GM12878 (cell line): Measurements from ENCODE around the gene AKAP8. TPM values are rescaled to one million over a fixed set of nuclear protein-coding genes. Genes with fewer than 3 reads are reported as not detected.

Experiments used
- CHD2 ChIP-seq: IDR thresholded peaks from 2 replicates; pipeline ENCODE4 v1.6.1; 2011; ENCODE audit warnings: low read depth, low read length, improper control_type of control experiment, borderline replicate concordance
- CREM ChIP-seq: IDR thresholded peaks from 2 replicates; pipeline ENCODE4 v1.6.1; 2014; ENCODE audit warnings: antibody characterized with exemption, low read depth
- EGR1 ChIP-seq, 2 experiments: IDR thresholded peaks; 1 replicate in 1 of 2; 2 replicates in 1 of 2; pipeline ENCODE4 v1.6.1; 2011 to 2012; ENCODE audit warnings: low read depth in 2 of 2, low read length in 2 of 2, borderline replicate concordance in 1 of 2, mild to moderate bottlenecking in 1 of 2, moderate library complexity in 1 of 2
- GABPA ChIP-seq: IDR thresholded peaks from 2 replicates; pipeline ENCODE4 v1.6.1; 2014; ENCODE audit warnings: antibody characterized with exemption, low read depth, mild to moderate bottlenecking, inconsistent platforms
- HDGF ChIP-seq: fragments of 450-650 bp; IDR thresholded peaks from 2 replicates; pipeline ENCODE4 v1.6.1; 2016; ENCODE audit warnings: antibody characterized with exemption
- IRF3 ChIP-seq: fragments of 450-650 bp; IDR thresholded peaks from 2 replicates; pipeline ENCODE4 v1.6.1; 2014; ENCODE audit warnings: mild to moderate bottlenecking
- IRF4 ChIP-seq: IDR thresholded peaks from 2 replicates; pipeline ENCODE4 v1.6.1; 2011; ENCODE audit warnings: low read depth, low read length
- KLF5 ChIP-seq: fragments of 450-650 bp; IDR thresholded peaks from 2 replicates; pipeline ENCODE4 v1.6.1; 2014; ENCODE audit warnings: mild to moderate bottlenecking; ENCODE audit not compliant: partially characterized antibody
- MEF2A ChIP-seq: IDR thresholded peaks from 2 replicates; pipeline ENCODE4 v1.6.1; 2011; ENCODE audit warnings: low read depth, mild to moderate bottlenecking, low read length, moderate library complexity; ENCODE audit not compliant: insufficient read depth
- NFYA ChIP-seq: IDR thresholded peaks from 2 replicates; pipeline ENCODE4 v1.6.1; 2011; ENCODE audit warnings: low read depth, mild to moderate bottlenecking, low read length, improper control_type of control experiment, borderline replicate concordance
- NKRF ChIP-seq: fragments of 450-650 bp; conservative IDR thresholded peaks from 2 replicates; pipeline ENCODE4 v1.6.1; 2017; ENCODE audit warnings: mild to moderate bottlenecking, moderate library complexity
- PAX5 ChIP-seq: IDR thresholded peaks from 2 replicates; pipeline ENCODE4 v1.6.1; 2011; ENCODE audit warnings: low read depth, low read length, borderline replicate concordance
- PAX8 ChIP-seq: fragments of 450-650 bp; IDR thresholded peaks from 2 replicates; pipeline ENCODE4 v1.6.1; 2017; ENCODE audit warnings: mild to moderate bottlenecking, moderate library complexity
- PKNOX1 ChIP-seq: fragments of 450-650 bp; IDR thresholded peaks from 2 replicates; pipeline ENCODE4 v1.6.1; 2016; ENCODE audit warnings: mild to moderate bottlenecking
- POLR2A ChIP-seq: IDR thresholded peaks from 2 replicates; pipeline ENCODE4 v1.6.1; 2011; ENCODE audit warnings: low read depth, mild to moderate bottlenecking, low read length
- RELA ChIP-seq: fragments of 450-650 bp; IDR thresholded peaks from 2 replicates; pipeline ENCODE4 v1.8.0; 2014; ENCODE audit warnings: borderline replicate concordance; ENCODE audit not compliant: partially characterized antibody
- RFX5 ChIP-seq: IDR thresholded peaks from 2 replicates; pipeline ENCODE4 v1.6.1; 2011; ENCODE audit warnings: low read depth, low read length, improper control_type of control experiment
- SIN3A ChIP-seq: IDR thresholded peaks from 2 replicates; pipeline ENCODE4 v1.6.1; 2012; ENCODE audit warnings: low read depth, low read length, improper control_type of control experiment
- SKIL ChIP-seq: fragments of 450-650 bp; IDR thresholded peaks from 2 replicates; pipeline ENCODE4 v1.6.1; 2017; ENCODE audit warnings: mild to moderate bottlenecking, low read depth, inconsistent platforms; ENCODE audit not compliant: poor library complexity, severe bottlenecking
- SP1 ChIP-seq: IDR thresholded peaks from one replicate; pipeline ENCODE4 v1.6.1; 2011; ENCODE audit warnings: low read depth, low read length
- SPI1 ChIP-seq: IDR thresholded peaks from 2 replicates; pipeline ENCODE4 v1.6.1; 2011; ENCODE audit warnings: low read depth, mild to moderate bottlenecking, low read length, moderate library complexity, borderline replicate concordance; ENCODE audit not compliant: insufficient read depth
- SREBF1 ChIP-seq: IDR thresholded peaks from 2 replicates; pipeline ENCODE4 v1.6.1; 2012; ENCODE audit warnings: mild to moderate bottlenecking, low read length
- STAT1 ChIP-seq: fragments of 450-650 bp; conservative IDR thresholded peaks from 2 replicates; pipeline ENCODE4 v1.6.1; 2014; ENCODE audit warnings: antibody characterized with exemption, mild to moderate bottlenecking
- TAF1 ChIP-seq: IDR thresholded peaks from 2 replicates; pipeline ENCODE4 v1.6.1; 2011; ENCODE audit warnings: mild to moderate bottlenecking, low read depth, low read length, borderline replicate concordance
- ZNF622 ChIP-seq: fragments of 450-650 bp; IDR thresholded peaks from 2 replicates; pipeline ENCODE4 v1.6.1; 2017; ENCODE audit warnings: mild to moderate bottlenecking, inconsistent platforms
- polyA plus RNA-seq, 11 experiments: library from polyadenylated mRNA; depleted of rRNA in 4 of 11; unstranded in 6 of 11; stranded (reverse) in 5 of 11; fragments of >200 nt; fragmentation: Nextera tagmentation in 4 of 11; fragmentation: Illumina TruSeq in 1 of 11; extraction: Ambion mirVana in 4 of 11; extraction: Trizol in 1 of 11; gene quantifications; 1 replicate in 1 of 11; 2 replicates in 10 of 11; pipeline versions ENCODE4 v1.2.1 to v1.2.3, GENCODE V29; 2011 to 2016; ENCODE audit warnings: inconsistent platforms in 2 of 11, missing spikeins in 2 of 11, low read depth in 1 of 11
- total RNA-seq, 4 experiments: library from RNA; depleted of rRNA in 3 of 4; stranded (reverse); fragments of >200 nt in 3 of 4; fragmentation: Illumina TruSeq in 1 of 4; extraction: Trizol in 1 of 4; gene quantifications; 2 replicates each; pipeline versions ENCODE4 v1.2.1 to v1.2.3, GENCODE V29; 2013 to 2021

The AKAP8 gene
- total and polyA plus RNA-seq, 10 of the 15 experiments (the other 5 are each of a cell fraction or from before 2014, with no cell fraction given): 5.3 to 57.7 (median 20.6) TPM

GRCh38 chr19:15379083-15379998 lies at the start of gene AKAP8 (continued):
- TF ChIP-seq PAX8 (no peak), NKRF (peak; percentile 17), SPI1 (peak; percentile 38; the same call in 1 of the 2 replicates), STAT1 (peak; percentile 60; the same call in 1 of the 2 replicates), MEF2A (0 out of 2 replicates have a peak, but pooled peaks have one; percentile 8), PAX5 (no peak), TAF1 (peak; percentile 73; the same call in 1 of the 2 replicates), KLF5 (peak; percentile 90), PKNOX1 (peak; percentile 98), SKIL (no peak), SIN3A (peak; percentile 45; the same call in 1 of the 2 replicates), GABPA (peak; percentile 69), IRF3 (peak; percentile 80), CREM (peak; percentile 93), EGR1 (IDR thresholded peaks at IDR 0.05; ENCODE audit: borderline replicate concordance in 1 of 2, low read depth in 2 of 2, low read length in 2 of 2) (peak in 1 of 2 experiments; percentile 46; a peak in 1 of 3 replicates), NFYA (peak; percentile 31; the same call in 1 of the 2 replicates), RELA (peak; percentile 12), IRF4 (no peak), SP1 (peak; percentile 92), CHD2 (peak; percentile 87), HDGF (peak; percentile 86; the same call in 1 of the 2 replicates), RFX5 (peak; percentile 80), SREBF1 (0 out of 2 replicates have a peak, but pooled peaks have one; percentile 18), POLR2A (peak; percentile 90), ZNF622 (no peak)
